Stimulated activated CD4-positive, alpha-beta T cell treated with anti-CD3 and anti-CD28 coated beads, Interleukin-4, amount 100 ng/mL, for 1 hour (primary cell): ENCODE data around the gene SPX.

Source experiments
- DNase-seq: peaks from one replicate; pipeline ENCODE4 v3.0.0-alpha.2; 2020

The SPX gene

DNA sequence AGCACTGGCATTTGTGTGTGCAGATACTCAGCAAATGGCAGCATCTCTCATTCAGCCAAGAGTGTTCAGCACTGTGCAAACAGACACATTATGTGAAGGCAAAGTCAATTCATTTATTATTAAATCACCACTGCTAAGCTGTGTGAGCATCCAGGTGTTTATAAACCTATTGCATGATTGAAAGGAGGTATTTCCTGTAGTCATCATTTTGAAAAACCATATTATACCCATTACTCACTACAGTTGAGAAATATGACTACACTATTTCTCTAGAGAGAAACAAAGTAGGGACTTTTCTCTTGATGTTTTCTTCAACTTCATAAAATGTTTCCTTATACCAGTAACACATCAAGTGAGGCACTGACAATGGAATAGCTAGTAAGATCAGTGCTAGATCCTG lies 13.7 kb downstream of the SPX start:
- no peak for DNase-seq

DNA sequence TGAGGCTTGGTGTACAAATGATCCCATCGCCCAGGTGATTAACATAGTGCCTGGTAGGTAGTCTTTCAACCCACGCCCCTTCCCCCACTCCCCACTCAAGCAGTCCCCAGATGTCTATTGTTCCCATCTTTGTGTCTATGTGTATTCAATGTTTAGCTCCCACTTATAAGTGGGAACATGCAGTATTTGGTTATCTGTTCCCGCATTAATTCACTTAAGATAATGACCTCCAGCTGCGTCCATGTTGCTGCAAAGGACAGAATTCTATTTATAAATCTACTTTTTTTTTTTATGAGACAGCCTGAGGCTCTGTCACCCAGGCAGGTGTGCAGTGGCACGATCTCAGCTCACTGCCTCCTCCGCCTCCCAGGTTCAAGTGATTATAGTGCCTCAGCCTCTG lies 15.7 kb downstream of the SPX start:
- DNase-seq = no peak

DNA sequence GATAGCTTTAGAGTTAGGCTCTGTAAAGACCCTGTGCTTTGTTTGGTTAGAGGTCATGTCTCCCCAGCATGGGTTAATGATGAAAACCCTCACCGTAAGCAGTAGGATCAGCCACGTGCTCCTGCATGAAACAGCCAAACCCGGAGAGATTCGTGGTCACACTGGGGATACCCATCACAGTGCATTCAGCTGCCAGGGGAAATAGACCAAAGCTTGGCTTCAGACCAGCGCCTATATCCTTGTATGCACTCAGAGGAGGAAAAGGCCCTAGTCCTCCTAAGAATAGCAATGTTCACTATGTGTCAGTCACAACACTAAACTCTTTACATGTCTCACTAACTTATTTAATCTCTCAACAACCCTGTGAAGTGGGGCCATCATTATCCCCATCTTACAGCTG lies 16.3 kb downstream of the SPX start:
- DNase-seq = no peak

DNA sequence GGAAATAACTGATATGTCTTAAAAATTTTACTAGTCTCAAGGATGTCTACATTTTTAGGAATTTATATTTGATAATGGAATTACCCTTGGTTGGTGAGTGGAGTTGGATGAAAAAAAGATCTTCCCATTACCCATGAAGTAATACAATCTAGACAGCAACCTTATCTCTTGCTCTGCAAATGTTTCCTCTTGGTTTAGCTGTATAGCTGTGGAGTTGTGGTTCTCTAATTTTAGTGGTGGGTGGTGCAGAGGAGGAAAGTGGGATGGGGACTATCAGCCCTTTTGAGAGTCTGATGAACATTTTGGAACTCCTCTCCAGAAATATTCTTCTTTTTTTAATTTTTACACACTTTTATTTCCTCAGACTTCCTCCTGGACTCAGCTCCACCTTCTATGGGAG lies 17.1 kb downstream of the SPX start:
- DNase-seq = no peak

DNA sequence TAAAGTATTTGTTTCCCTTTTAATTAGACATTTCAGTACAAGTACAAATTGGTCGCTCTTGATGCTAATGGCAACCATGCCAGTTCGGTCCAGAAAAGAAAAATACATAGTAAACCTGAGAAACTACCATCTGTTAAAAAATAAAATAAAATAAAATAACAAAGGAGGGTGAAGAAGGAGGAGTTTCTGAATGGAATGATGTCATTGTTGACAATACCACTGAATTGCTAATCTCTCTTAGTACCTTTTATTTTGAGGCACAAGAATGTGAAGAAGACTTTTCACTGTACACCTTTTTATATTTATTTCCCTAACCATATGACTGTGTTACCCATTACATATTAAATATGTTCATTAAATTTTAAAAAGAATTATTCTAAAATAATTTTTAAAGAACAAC lies 19.5 kb downstream of the SPX start:
- no peak for DNase-seq

DNA sequence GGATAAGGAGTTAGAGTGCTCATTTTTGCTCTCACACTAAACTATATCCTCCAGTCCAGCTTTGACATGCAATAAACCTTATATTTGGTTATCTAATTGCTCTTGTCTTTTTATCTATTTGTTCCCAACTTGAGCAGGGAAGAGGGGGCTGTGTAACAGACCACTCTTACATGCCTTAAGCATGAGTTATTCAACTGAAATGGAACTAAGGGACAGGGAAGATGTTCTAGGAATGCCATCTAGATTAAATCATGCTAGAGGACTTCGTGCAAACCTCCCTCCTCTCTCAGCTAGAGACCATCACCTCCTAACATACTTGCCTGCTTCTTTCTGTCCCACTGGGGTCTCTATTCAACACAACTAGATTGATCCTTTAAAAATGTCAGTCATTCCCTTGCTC lies 20.6 kb downstream of the SPX start:
- DNase-seq = no peak

DNA sequence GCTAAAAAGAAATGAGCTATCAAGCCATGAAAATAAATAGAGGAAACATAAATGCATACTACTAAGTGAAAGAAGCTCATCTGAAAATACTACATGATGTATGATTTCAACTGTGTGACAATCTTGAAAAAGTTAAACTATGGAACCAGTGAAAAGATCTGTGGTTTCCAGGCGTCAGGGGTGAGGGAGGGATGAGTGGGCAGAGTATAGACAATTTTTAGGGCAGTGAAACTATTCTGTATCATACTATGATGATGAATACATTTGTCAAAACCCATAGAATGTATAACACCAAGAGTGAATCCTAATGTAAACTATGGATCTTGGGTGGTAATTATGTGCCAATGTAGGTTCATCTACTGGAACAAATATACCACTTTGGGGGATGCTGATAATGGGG lies 21.3 kb downstream of the SPX start:
- DNase-seq = no peak

DNA sequence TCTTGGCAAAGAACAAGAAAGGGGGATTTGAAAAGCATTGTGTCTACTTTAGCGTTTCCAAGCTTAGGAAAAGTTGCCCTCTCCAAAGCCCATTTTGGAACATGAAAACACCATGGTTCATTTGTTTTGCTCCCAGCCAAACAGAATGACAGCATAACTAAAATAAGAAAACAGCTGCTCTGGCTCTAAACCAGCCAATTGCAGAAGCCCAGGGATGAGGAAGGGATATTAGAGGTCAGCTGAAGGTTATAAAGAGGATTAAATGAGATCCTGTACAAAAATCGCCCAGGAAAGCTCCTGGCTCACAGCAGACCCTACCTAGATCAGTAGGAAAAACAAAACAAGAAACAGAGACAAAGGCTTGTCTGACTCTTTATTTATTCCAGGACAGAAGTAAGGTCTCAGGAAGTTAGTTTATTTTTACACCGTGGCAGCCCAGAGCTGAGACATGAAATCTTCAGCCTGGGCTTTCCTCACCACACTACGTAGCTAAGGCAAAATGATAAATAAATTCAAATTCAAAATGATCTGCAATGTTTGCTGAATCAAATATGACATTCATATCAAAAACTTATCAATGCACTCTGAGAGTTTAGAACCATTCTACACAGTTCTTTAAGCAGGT lies 25.9 kb downstream of the SPX start:
- DNase-seq = no peak

DNA sequence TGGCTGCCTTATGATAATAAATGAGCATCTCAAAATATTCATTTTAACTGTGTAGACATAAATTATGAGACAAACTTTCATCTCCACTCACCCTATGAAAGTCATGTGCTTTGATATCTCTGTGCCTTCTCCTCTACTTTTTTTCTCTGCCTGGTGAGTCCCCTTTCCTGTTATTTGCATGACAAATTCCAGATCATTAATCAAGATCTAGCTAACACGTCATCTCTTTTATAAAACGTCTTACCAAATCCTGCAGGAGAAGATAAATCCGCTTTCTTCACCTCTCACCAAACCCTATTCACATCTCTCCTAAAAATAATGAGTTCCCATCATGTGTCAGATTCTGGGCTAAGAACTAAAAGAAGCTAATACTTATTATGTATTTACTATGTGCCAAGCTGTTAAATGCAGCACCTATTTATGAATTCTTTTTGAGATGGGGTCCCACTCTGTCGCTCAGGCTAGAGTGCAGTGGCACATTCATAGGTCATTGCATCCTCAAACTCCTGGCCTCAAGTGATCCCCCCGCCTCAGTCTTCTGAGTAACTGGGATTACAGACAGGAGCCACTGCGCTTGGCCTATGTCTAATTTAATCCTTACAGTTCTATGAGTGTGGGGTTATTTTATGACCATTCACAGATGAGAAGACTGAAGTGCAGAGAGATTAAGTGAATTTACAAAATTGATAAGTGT lies 26.7 kb downstream of the SPX start:
- no peak for DNase-seq

DNA sequence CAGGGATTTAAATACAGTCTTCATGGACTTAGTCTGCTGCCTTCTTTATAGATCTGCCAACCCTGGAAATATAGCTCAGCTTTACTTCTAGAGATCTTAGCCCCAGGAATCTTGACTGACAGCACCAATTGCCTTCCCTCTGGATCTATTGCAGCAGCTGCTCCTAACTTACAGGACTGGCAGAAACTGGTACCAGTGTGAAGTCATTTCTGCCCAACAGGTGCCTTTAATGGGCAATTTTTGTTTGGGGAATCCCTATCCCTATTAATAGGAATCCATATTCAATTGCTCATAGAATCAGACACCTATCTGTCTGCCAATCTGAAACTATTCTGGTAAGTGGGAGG lies 27.2 kb downstream of the SPX start:
- no peak for DNase-seq

DNA sequence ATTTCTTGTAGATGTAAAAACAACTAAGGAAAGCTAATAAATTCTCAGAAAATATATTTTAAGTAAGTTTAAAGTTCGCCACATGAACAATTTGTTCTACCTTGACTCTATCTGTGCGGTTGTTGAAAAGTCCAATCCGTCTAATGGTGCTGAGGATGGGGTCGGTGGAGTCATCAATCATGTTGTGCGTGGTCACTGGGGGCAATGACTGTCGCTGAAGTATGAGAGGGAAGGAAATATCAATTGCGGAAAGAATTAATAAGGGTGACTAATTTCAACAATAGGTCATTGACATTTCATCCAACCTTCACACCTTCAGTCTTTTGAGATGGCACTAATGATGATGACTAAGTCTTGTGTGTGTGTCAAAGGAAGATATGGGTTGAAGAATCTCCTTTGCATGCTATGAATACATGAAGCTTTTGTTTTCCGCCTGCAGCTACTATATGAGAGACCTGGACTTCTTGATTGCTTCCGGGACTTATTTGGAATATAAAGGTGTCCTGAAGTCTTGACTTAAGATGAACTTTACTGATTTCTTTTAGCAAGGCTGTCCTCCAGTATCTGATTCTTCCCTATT lies 32.1 kb downstream of the SPX start:
- DNase-seq = no peak

DNA sequence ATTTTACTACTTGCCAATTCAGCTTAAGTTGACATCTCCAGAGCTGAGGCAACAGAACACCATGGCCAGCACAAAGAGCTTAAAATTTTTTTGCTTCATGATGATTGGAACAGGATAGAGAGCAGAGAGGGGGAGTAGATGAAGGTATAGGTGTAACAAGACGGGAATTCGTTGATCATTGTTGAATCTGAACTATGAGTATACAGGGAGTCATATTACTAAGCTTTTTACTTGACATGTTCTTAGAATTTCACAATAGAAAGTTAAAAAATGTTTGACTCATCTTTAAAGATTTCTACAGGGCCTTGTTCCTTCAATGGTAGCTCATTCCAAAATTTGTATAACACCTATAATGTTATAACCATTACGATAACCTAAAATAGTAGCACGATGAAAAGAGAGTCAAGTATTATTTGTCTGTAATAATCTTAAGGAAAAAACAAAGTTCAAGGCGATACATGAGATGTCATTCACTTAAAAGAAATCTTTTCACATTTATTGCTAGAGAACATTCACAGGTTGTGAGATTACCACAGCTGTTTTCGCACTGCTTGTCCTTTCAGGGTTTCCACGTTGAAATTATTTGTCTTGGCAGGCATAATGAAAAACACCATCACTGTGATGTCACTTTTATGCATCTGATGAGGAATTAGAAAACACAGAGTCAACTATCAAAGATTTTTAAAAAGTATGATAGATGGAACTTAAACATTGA lies 33.9 kb downstream of the SPX start:
- DNase-seq = no peak

DNA sequence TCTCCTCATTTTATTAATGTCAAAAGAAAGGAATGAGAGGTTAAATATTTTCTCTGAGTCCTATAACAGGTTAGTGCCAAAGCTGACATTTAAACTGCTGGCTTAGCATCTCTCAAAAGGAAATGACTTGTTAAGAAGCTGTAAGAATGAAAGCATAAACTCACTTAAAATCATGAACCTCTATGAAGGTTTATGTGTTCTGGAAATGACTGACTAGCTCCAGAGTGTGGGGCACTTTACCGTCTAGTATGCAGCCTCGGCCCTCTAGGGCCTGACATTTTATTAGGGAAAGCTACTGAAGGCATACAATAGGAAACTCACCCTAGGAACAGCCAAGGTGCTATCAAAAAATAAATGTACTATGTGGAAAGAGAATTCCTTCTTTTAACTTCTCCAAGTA lies 35.1 kb downstream of the SPX start:
- no peak for DNase-seq

DNA sequence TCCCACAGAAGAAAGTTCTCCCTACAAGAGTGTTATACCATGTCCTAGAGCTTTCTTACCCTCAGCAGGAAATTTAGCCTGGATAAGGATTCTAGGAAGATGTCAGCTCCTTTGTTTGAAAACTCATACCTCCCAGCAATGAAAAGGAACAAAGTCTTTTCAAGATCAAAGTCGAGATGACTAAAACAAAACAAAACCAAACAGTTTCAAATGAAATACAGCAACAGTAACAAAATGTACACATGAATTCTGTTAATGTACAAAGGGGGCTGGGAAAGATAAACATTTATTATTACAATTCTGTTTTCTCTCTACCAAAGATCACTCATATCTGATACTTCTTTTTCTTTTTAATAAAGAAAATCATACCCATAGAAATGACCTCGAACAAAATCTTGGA lies 36.8 kb downstream of the SPX start:
- DNase-seq = no peak

DNA sequence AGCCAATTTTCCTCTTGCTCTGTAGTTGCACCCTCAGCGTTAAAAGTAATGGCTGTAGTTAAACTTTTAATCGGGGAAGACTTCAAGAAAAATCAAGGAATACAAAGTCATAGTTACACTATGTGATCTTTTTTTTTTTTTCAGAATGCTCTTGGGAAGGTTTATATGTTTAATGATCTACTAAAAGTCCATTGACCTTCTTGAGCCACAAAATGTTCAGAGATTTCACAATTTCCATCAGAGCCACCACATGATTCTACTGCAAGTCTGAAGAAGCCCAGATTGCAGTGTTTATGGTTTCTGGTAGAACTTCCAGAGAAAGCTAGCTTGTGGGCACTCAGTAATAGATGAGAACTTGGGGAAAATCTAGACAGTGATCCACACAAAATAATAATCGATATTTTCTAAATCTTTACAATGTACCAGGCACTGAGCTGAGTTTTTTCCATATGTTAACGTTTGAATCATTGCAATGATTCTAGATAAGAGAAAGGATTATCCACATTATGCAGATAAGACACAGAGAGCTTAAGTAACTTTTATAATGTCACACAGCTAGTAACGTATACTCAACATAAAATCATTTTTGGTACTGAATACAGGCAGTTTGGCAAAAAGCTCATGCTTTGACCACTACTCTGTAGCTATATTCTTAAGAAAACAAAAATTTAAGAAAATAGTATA lies 40.3 kb downstream of the SPX start:
- no peak for DNase-seq

DNA sequence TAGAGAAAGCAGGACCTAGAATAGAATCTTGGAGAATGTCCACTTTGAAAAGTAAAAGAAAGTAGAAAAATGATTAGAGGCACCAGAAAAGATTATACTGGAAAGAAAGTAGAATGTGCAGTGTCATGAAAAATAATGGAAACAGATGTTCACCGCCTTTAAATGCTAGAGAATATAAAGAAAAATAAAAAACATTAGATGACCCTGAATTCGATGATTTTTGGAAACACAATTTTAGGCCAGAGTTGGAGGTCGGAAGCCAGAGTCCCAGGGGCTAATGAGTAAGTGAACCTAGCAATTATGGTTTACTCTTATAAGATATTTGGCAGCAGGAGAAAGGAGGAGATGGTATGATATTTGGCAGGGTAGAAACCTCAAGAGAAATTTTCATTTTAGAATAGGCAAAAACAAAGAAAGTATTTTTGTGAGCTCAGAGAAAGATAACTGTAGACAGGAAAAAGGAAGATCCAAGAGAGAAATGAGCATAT lies 40.9 kb downstream of the SPX start:
- no peak for DNase-seq

DNA sequence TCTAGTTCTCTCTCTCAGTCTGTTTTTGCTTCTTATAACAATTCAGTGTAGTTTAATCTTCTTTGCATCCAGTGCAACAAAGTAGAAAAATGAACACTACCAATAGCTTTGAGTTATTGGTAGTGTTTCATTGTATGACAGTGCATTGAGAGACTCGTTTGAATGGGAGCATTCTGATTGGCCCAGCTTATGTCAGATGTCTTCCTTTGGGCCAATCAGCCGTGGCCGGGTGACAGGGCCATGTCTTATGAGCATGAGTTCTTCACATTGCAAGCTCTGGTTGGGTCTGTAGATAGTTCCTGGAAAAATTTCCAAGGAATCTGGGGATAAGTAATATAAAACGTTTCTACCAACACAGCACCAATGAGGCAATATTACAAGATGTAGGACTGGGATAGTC lies 42.0 kb downstream of the SPX start:
- DNase-seq = no peak

DNA sequence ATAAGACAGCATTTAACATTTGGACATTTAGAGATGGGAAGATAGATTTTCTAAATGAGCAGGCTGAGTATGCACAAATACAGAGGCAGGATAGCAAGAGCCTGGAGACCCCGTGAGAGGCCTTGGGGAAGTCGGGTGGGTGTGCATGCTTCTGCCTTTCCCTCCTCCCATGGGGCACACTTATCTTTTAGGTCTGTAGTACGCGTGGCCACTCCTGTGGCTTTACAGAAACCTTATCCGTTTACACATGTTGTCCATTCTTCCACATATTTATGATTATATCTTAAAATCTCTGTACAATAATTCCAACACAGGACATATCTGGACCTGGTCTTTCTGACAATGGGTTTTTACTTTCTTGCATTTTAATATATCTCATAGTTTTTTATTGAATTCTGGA lies 45.0 kb downstream of the SPX start:
- no peak for DNase-seq

DNA sequence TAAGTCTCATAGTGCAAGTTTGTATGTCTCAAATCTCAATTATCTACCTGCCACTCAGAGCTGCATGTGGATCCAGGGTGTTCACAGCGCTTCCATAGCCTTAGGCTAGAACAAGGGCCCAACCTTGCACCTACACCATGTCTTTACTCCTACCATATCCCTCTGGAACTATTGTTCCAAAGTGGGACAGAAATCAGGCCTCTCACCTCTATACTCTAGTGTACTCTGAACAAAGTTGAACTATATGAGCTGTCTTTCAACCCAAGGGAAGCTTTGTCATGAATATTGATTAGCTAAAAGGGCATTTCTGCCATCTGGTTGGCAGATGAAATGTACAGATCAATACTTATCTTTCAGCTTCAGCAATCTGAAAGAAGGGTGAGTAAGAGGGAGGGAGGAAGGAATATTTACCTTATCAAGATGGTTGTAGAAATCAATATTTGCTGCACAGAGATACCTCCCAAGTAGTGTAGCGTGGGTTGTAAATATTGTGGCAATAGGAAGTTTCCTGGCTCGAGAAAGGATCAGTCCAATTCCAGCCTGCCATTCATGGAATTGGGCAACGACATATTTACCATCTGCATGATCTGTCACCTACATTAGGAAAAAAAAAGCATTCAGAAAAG lies 47.8 kb downstream of the SPX start:
- no peak for DNase-seq

DNA sequence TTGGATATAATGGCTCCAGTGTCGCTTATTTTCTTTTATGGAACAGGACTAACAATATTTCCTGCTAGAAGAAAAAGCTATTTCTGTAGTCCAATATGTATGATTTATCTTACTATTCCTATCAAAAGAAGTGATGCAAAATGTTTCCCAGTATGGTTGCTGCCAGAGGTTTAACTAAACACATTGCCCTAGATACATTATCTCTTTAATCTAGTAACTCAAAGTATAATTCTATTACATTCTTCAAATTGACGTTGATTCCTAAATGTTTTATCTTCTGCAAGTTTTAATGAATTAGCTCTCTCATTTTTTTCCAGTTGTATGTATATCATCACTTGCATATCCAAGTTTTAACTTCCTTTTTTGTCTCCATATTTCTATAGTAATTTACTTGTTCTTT lies 50.3 kb downstream of the SPX start:
- no peak for DNase-seq

DNA sequence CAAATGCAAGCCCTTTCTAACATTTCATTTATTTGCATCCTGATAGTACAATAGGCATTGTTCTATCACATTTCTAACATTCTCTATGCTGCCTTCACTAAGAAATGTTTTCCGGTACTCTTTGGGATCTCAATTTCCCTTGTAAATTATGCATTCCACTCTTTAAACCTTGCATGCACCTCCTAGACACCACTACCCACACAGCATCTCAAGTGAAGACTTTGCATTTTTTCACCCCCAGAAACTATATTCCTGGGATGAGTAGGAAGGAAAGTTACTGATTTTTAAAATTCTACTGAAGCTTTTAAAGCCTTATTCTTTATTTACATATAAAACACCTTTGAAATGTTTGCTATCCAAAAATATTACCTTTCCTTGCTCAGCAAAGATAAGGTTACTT lies 51.4 kb downstream of the SPX start:
- DNase-seq = no peak

DNA sequence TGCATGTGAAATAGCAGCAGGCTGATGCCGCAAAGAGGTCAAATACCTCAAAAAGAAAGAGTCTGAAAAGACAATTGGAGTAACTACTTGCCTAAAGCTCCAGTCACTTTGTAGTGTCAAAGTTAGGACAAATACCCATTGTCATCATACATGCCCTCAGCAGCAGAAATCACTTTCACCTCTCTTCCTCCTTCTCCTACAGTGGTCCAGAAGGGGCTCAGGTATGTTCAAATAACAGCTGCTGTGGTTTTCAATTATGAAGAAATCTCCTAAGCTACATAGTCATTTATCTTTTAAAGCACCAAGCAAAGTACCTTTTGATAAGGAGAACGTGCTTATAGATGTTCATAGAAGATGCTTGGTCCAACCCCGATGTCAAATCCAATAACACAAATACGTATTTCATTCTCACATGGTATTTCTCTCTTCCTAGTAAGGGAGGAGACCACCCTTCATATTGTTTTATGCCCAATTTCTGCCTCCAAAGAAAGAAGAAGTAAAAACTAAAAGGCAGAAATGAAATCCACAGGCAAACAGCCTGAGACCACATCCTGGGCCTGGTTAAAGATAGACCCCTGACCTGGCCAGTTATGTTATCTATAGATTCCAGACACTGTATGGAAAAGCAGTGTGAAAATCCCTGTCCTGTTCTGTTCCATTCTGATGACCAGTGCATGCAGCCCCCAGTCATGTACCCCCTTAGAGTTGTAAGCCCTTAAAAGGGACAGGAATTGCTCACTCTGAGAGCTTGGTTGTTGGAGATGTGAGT lies 54.8 kb downstream of the SPX start:
- DNase-seq = no peak
